GM23248 (cell line): Measurements from ENCODE around the gene EPHA7. TPM values are rescaled to one million over a fixed set of nuclear protein-coding genes. Genes with fewer than 3 reads are reported as not detected.

Experiments used
- DNase-seq: peaks from one replicate; pipeline ENCODE4 v3.0.0-alpha.2; 2015
- H2AFZ ChIP-seq: fragments of 200-600 bp; sonication (generic); 2 replicates; pipeline ENCODE4 v1.6.1; 2016; ENCODE audit warnings: antibody characterized with exemption
- H3F3A ChIP-seq: fragments of 200-600 bp; sonication (generic); 2 replicates; pipeline ENCODE4 v1.6.1; 2016; ENCODE audit warnings: mild to moderate bottlenecking, antibody characterized with exemption, mixed run types; ENCODE audit not compliant: insufficient read depth
- H3K27ac ChIP-seq: fragments of 200-600 bp; sonication (generic); 2 replicates; pipeline ENCODE4 v1.5.1; 2016; ENCODE audit warnings: mild to moderate bottlenecking
- H3K27me3 ChIP-seq: fragments of 200-600 bp; sonication (generic); replicated peaks from 2 replicates; pipeline ENCODE4 v1.6.1; 2016; ENCODE audit warnings: mild to moderate bottlenecking; ENCODE audit not compliant: insufficient read depth
- H3K36me3 ChIP-seq: fragments of 200-600 bp; sonication (generic); 2 replicates; pipeline ENCODE4 v1.6.1; 2016; ENCODE audit warnings: low read depth, mild to moderate bottlenecking
- H3K4me1 ChIP-seq: fragments of 200-600 bp; sonication (generic); 2 replicates; pipeline ENCODE4 v1.6.1; 2016; ENCODE audit warnings: mild to moderate bottlenecking; ENCODE audit not compliant: insufficient read depth
- H3K4me2 ChIP-seq: fragments of 200-600 bp; sonication (generic); one replicate; pipeline ENCODE4 v1.6.1; 2016; ENCODE audit warnings: mild to moderate bottlenecking; ENCODE audit not compliant: unreplicated experiment
- H3K4me3 ChIP-seq: fragments of 200-600 bp; sonication (generic); 2 replicates; pipeline ENCODE4 v1.5.1; 2016; ENCODE audit warnings: mild to moderate bottlenecking
- H3K79me2 ChIP-seq: fragments of 200-600 bp; sonication (generic); 2 replicates; pipeline ENCODE4 v1.6.1; 2016; ENCODE audit warnings: mild to moderate bottlenecking; ENCODE audit not compliant: insufficient read depth
- H3K9ac ChIP-seq: fragments of 200-600 bp; sonication (generic); 2 replicates; pipeline ENCODE4 v1.6.1; 2016; ENCODE audit warnings: mild to moderate bottlenecking
- H3K9me2 ChIP-seq: fragments of 200-600 bp; sonication (generic); 2 replicates; pipeline ENCODE4 v1.6.1; 2016; ENCODE audit warnings: mixed run types, mild to moderate bottlenecking, moderate library complexity; ENCODE audit not compliant: insufficient read depth
- H3K9me3 ChIP-seq: fragments of 200-600 bp; sonication (generic); one replicate; pipeline ENCODE4 v1.6.1; 2017; ENCODE audit warnings: low read depth
- H4K20me1 ChIP-seq: fragments of 200-600 bp; sonication (generic); 2 replicates; pipeline ENCODE4 v1.6.0; 2016; ENCODE audit not compliant: insufficient read depth
- EZH2 ChIP-seq: fragments of 200-600 bp; sonication (generic); IDR thresholded peaks from 2 replicates; pipeline ENCODE4 v1.6.1; 2018; ENCODE audit warnings: antibody characterized with exemption, mild to moderate bottlenecking; ENCODE audit not compliant: insufficient read depth, poor library complexity, severe bottlenecking
- EZH2phosphoT487 ChIP-seq: fragments of 200-600 bp; sonication (generic); IDR thresholded peaks from 2 replicates; pipeline ENCODE4 v1.6.1; 2018; ENCODE audit warnings: antibody characterized with exemption, moderate library complexity, mild to moderate bottlenecking, low read depth; ENCODE audit not compliant: insufficient read depth
- WGBS, 2 experiments: methylation state at CpG; one replicate each; pipeline ENCODE4 v1.1.6; 2015 to 2017; ENCODE audit warnings: low lambda C conversion rate in 2 of 2, low coverage in 1 of 2; ENCODE audit errors: missing lambda C conversion rate in 2 of 2; 5-methylcytosine and 5-hydroxymethylcytosine counted together
- in situ Hi-C: fragments of 300-500 bp; cut with MboI; formaldehyde crosslinking; loops from 2 replicates; pipeline ENCODE4 v1.15.0; 2020
- polyA plus RNA-seq: library from polyadenylated mRNA; unstranded; fragments of >200 nt; fragmentation: Nextera tagmentation; extraction: Ambion mirVana; gene quantifications from 2 replicates; pipeline ENCODE4 v1.2.1, GENCODE V29; 2016
- total RNA-seq: library from RNA; depleted of rRNA; stranded (reverse); fragments of >200 nt; shearing (Covaris generic); gene quantifications from 2 replicates; pipeline ENCODE4 v1.2.3, GENCODE V29; 2014

EPHA7 gene
- total and polyA plus RNA-seq, 2 experiments from 2014 or later = not detected

- H3K4me2 ChIP-seq = no peak overlapping the region
- WGBS, 2 experiments = 4 to 6% methylated on average over 3 of the region's 3 CpGs
- H3K36me3 ChIP-seq = no peaks in the 10 kb centered on the region
- H3K27me3 ChIP-seq = no peaks in the 10 kb centered on the region
- H3K79me2 ChIP-seq = no peaks in the 10 kb centered on the region
- in situ Hi-C loops = no loop called here
- H3F3A ChIP-seq = no peaks in the 10 kb centered on the region
- no peak overlapping the region for H3K9ac ChIP-seq
- no peak overlapping the region for H3K27ac ChIP-seq
- H4K20me1 ChIP-seq = no peaks in the 10 kb centered on the region
- DNase-seq = no peak
- no peak overlapping the region for H3K4me3 ChIP-seq
- no peaks in the 10 kb centered on the region for H3K4me1 ChIP-seq
- no peaks in the 10 kb centered on the region for H3K9me3 ChIP-seq
- H2AFZ ChIP-seq = no peak overlapping the region
- H3K9me2 ChIP-seq = no peaks in the 10 kb centered on the region
- no peak for TF ChIP-seq EZH2
- TF ChIP-seq EZH2phosphoT487 = no peak
Observed at GRCh38 chr6:93369586-93370134, 49.7 kb downstream of the EPHA7 start.

GRCh38 chr6:93366506-93366905, 52.9 kb downstream of the EPHA7 start:
- Histone ChIP-seq H3F3A (no peaks in the 10 kb centered on the region), H3K4me2 (no peak overlapping the region), H3K4me1 (no peaks in the 10 kb centered on the region), H3K9me2 (no peaks in the 10 kb centered on the region), H3K9ac (no peak overlapping the region), H3K79me2 (no peaks in the 10 kb centered on the region), H3K27me3 (no peaks in the 10 kb centered on the region), H2AFZ (no peak overlapping the region), H4K20me1 (no peaks in the 10 kb centered on the region), H3K36me3 (no peaks in the 10 kb centered on the region), H3K9me3 (no peaks in the 10 kb centered on the region), H3K27ac (no peak overlapping the region), H3K4me3 (no peak overlapping the region)
- in situ Hi-C loops = no loop called here
- WGBS, 2 experiments = 52 to 62% methylated on average over 7 of the region's 7 CpGs
- no peak for DNase-seq
- no peak for TF ChIP-seq EZH2
- no peak for TF ChIP-seq EZH2phosphoT487

- H3K36me3 ChIP-seq = no peaks in the 10 kb centered on the region
- no peaks in the 10 kb centered on the region for H3K9me3 ChIP-seq
- WGBS, 2 experiments = 1 to 5% methylated on average over 3 of the region's 3 CpGs
- no peak overlapping the region for H2AFZ ChIP-seq
- TF ChIP-seq EZH2phosphoT487 (no peak), EZH2 (no peak)
- no peak overlapping the region for H3K4me2 ChIP-seq
- no peaks in the 10 kb centered on the region for H3K4me1 ChIP-seq
- no peak overlapping the region for H3K4me3 ChIP-seq
- in situ Hi-C loops = no loop called here
- H3K27me3 ChIP-seq = no peaks in the 10 kb centered on the region
- no peaks in the 10 kb centered on the region for H3K79me2 ChIP-seq
- no peak overlapping the region for H3K27ac ChIP-seq
- no peak for DNase-seq
- no peaks in the 10 kb centered on the region for H3F3A ChIP-seq
- no peak overlapping the region for H3K9ac ChIP-seq
- H3K9me2 ChIP-seq = no peaks in the 10 kb centered on the region
- no peaks in the 10 kb centered on the region for H4K20me1 ChIP-seq
Observed at GRCh38 chr6:93365445-93365844, 53.9 kb downstream of the EPHA7 start.

- Histone ChIP-seq H3K4me3 (no peak overlapping the region), H3K4me2 (no peak overlapping the region), H3K27ac (no peak overlapping the region), H3K36me3 (no peaks in the 10 kb centered on the region), H3K9me2 (no peaks in the 10 kb centered on the region), H3K9ac (no peak overlapping the region), H3K27me3 (no peaks in the 10 kb centered on the region), H3F3A (no peaks in the 10 kb centered on the region), H3K79me2 (no peaks in the 10 kb centered on the region), H4K20me1 (no peaks in the 10 kb centered on the region), H3K4me1 (no peaks in the 10 kb centered on the region), H2AFZ (no peak overlapping the region), H3K9me3 (no peaks in the 10 kb centered on the region)
- in situ Hi-C loops = no loop called here
- no peak for TF ChIP-seq EZH2phosphoT487
- TF ChIP-seq EZH2 = no peak
- 47 to 60% methylated on average over 2 of the region's 2 CpGs for WGBS, 2 experiments
- DNase-seq = no peak
Observed at GRCh38 chr6:93358435-93358834, 60.9 kb downstream of the EPHA7 start.

- H3F3A ChIP-seq = no peaks in the 10 kb centered on the region
- no peak overlapping the region for H3K27ac ChIP-seq
- H3K4me1 ChIP-seq = no peaks in the 10 kb centered on the region
- H3K9ac ChIP-seq = no peak overlapping the region
- H3K79me2 ChIP-seq = no peaks in the 10 kb centered on the region
- H3K4me3 ChIP-seq = no peak overlapping the region
- H3K9me2 ChIP-seq = no peaks in the 10 kb centered on the region
- no peaks in the 10 kb centered on the region for H3K9me3 ChIP-seq
- no peak for TF ChIP-seq EZH2phosphoT487
- TF ChIP-seq EZH2 = no peak
- no peak for DNase-seq
- no peak overlapping the region for H2AFZ ChIP-seq
- H3K36me3 ChIP-seq = no peaks in the 10 kb centered on the region
- H3K4me2 ChIP-seq = no peak overlapping the region
- 0 to 8% methylated on average over 1 of the region's 1 CpG for WGBS, 2 experiments
- in situ Hi-C loops = no loop called here
- no peaks in the 10 kb centered on the region for H4K20me1 ChIP-seq
- no peaks in the 10 kb centered on the region for H3K27me3 ChIP-seq
Observed at GRCh38 chr6:93352604-93353003, 66.8 kb downstream of the EPHA7 start.
